ENCODE results near the gene LUZP2. TPM values are rescaled to one million over a fixed set of nuclear protein-coding genes. Genes with fewer than 3 reads are reported as not detected.

The LUZP2 gene
- total and polyA plus RNA-seq, 9 of the 15 experiments (the other 6 are each of a cell fraction or from before 2014, with no cell fraction given) = not detected

- intact Hi-C loops (cut with micrococcal nuclease) = no loop called here
- no peaks in the 10 kb centered on the region for H4K20me1 ChIP-seq (replicated peaks; ENCODE audit: control insufficient read depth, insufficient read depth, low read length)
- no peak for TF ChIP-seq MXI1 (IDR thresholded peaks at IDR 0.05; ENCODE audit: low read depth, low read length)
- no peak for TF ChIP-seq TRIM28 (IDR thresholded peaks at IDR 0.05)
- TF ChIP-seq, protein P1, sequence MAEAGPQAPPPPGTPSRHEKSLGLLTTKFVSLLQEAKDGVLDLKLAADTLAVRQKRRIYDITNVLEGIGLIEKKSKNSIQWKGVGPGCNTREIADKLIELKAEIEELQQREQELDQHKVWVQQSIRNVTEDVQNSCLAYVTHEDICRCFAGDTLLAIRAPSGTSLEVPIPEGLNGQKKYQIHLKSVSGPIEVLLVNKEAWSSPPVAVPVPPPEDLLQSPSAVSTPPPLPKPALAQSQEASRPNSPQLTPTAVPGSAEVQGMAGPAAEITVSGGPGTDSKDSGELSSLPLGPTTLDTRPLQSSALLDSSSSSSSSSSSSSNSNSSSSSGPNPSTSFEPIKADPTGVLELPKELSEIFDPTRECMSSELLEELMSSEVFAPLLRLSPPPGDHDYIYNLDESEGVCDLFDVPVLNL (CRISPR knock-in tag; IDR thresholded peaks at IDR 0.05; ENCODE audit: low read depth) = no peak
- TF ChIP-seq MECOM (CRISPR knock-in tag; IDR thresholded peaks at IDR 0.05) = no peak
- no peak for TF ChIP-seq SP2 (IDR thresholded peaks at IDR 0.05; ENCODE audit: extremely low read depth, low read depth, low read length, poor library complexity, severe bottlenecking)
- TF ChIP-seq STAT5B (CRISPR knock-in tag; IDR thresholded peaks at IDR 0.05) = no peak
- TF ChIP-seq, protein P2, sequence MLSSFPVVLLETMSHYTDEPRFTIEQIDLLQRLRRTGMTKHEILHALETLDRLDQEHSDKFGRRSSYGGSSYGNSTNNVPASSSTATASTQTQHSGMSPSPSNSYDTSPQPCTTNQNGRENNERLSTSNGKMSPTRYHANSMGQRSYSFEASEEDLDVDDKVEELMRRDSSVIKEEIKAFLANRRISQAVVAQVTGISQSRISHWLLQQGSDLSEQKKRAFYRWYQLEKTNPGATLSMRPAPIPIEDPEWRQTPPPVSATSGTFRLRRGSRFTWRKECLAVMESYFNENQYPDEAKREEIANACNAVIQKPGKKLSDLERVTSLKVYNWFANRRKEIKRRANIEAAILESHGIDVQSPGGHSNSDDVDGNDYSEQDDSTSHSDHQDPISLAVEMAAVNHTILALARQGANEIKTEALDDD (IDR thresholded peaks at IDR 0.05) = no peak
- no peak for TF ChIP-seq JUND (IDR thresholded peaks at IDR 0.05; ENCODE audit: borderline replicate concordance, low read depth, low read length)
- TF ChIP-seq JUND (tag; IDR thresholded peaks at IDR 0.05; ENCODE audit: borderline replicate concordance, low read depth, low read length) = no peak
- no peak for TF ChIP-seq PATZ1 (CRISPR knock-in tag; IDR thresholded peaks at IDR 0.05; ENCODE audit: borderline replicate concordance)
- no peak for TF ChIP-seq ZNF785 (CRISPR knock-in tag; IDR thresholded peaks at IDR 0.05)
- H3K4me1 ChIP-seq (replicated peaks in 1 of 2; ENCODE audit: control insufficient read depth in 2 of 2, insufficient read depth in 2 of 2, low read length in 2 of 2) = no peaks in the 10 kb centered on the region
- H3K4me2 ChIP-seq (ENCODE audit: insufficient read depth, low read length) = no peak overlapping the region
- H3K4me3 ChIP-seq = no peak overlapping the region
- H3K36me3 ChIP-seq (ENCODE audit: control insufficient read depth, insufficient read depth, low read length) = no peaks in the 10 kb centered on the region
- ATAC-seq (no peak), DNase-seq (ENCODE audit: extremely low read depth in 1 of 4, low spot score in 3 of 4) (no peak), FAIRE-seq (no peak)
- H2AFZ ChIP-seq (ENCODE audit: low read depth, low read length) = no peak overlapping the region
- no peaks in the 10 kb centered on the region for H3K79me2 ChIP-seq (ENCODE audit: control insufficient read depth, insufficient read depth, low read length)
- ChIA-PET CTCF (ENCODE audit: low intra/inter-chr PET ratio) (no interaction called here), POLR2A (no interaction called here)
- in situ Hi-C loops (cut with MboI) = no loop called here
- no peaks in the 10 kb centered on the region for H3K9me1 ChIP-seq (ENCODE audit: control insufficient read depth, insufficient read depth, low read length)
- H3K27me3 ChIP-seq (ENCODE audit: control insufficient read depth in 2 of 2, insufficient read depth in 2 of 2, low read length in 2 of 2) = no peaks in the 10 kb centered on the region
- H3K9ac ChIP-seq (ENCODE audit: insufficient read depth in 1 of 2, low read depth in 2 of 2, low read length in 2 of 2) = no peak overlapping the region
- BruUV-seq (replicated peaks) = no TSS peak
- no peak overlapping the region for H3K27ac ChIP-seq (ENCODE audit: extremely low read depth, low read depth, low read length)
- no peaks in the 10 kb centered on the region for H3K9me3 ChIP-seq (replicated peaks; ENCODE audit: control insufficient read depth, insufficient read depth, low read depth, low read length)
These were observed 359.1 kb downstream of the LUZP2 start for GRCh38 chr11:24855951-24856350.
